Prostate gland (tissue), 2 donors: ENCODE results near the gene FAM32A.

Experiments
- POLR2A ChIP-seq: fragments of 450-650 bp; IDR thresholded peaks from one replicate; pipeline ENCODE4 v1.6.1; 2016; ENCODE audit warnings: antibody characterized with exemption, mild to moderate bottlenecking
- POLR2AphosphoS5 ChIP-seq: sonication (generic); formaldehyde crosslinking; IDR thresholded peaks from one replicate; pipeline ENCODE4 v1.6.1; 2017; ENCODE audit warnings: antibody characterized with exemption
- TF ChIP-seq, protein P1 (sequence below), 4 experiments: fragments of 200-600 bp in 2 of 4; fragments of 450-650 bp in 2 of 4; sonication (generic) in 2 of 4; IDR thresholded peaks; 1 replicate in 3 of 4; 2 replicates in 1 of 4; pipeline ENCODE4 v1.5.1; 2016 to 2019; ENCODE audit warnings: antibody characterized with exemption in 4 of 4, mild to moderate bottlenecking in 2 of 4, moderate library complexity in 2 of 4

DNA sequence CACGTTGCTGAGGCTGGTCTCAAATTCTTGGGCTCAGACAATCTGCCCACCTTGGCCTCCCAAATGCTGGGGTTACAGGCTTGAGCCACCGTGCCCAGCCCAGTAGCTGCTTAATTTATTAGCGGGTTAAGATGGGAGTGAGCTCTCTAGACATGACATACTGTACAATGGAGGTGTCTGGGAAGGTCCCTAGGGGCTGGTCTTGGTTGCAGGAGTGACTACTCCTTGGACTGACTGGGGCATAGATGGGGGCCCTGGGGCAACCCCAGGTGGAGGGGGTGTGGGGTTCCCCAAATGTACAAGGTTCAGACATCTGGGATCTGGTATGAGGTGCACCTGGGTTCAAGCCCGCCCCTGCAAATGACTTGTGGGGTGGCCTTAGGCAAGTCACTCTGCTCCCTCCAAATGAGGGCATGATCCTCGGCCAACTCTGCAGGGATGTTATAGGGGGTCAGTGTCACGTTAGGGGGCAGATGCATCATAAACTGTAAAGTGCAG lies 24.7 kb upstream of the FAM32A start:
- TF ChIP-seq POLR2A (no peak), POLR2AphosphoS5 (no peak)
- TF ChIP-seq, protein P1, sequence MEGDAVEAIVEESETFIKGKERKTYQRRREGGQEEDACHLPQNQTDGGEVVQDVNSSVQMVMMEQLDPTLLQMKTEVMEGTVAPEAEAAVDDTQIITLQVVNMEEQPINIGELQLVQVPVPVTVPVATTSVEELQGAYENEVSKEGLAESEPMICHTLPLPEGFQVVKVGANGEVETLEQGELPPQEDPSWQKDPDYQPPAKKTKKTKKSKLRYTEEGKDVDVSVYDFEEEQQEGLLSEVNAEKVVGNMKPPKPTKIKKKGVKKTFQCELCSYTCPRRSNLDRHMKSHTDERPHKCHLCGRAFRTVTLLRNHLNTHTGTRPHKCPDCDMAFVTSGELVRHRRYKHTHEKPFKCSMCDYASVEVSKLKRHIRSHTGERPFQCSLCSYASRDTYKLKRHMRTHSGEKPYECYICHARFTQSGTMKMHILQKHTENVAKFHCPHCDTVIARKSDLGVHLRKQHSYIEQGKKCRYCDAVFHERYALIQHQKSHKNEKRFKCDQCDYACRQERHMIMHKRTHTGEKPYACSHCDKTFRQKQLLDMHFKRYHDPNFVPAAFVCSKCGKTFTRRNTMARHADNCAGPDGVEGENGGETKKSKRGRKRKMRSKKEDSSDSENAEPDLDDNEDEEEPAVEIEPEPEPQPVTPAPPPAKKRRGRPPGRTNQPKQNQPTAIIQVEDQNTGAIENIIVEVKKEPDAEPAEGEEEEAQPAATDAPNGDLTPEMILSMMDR (IDR thresholded peaks at IDR 0.05): no peak
